ENCODE measurements around the gene MPG.

GRCh38 chr16:85407-85782, 7.4 kb downstream of the MPG start:
- TF ChIP-seq CTCF (IDR thresholded peaks at IDR 0.05) (no peak), ZFX (IDR thresholded peaks at IDR 0.05; ENCODE audit: borderline replicate concordance) (no peak)
